AG09309 (cell line): ENCODE data around the gene CGREF1.

Source experiments
- DNase-seq: peaks from one replicate; pipeline ENCODE4 v3.0.0-alpha.2; 2010; ENCODE audit warnings: low read depth
- H3K4me3 ChIP-seq: 2 replicates; pipeline ENCODE4 v1.5.1; 2011; ENCODE audit warnings: mild to moderate bottlenecking, low read depth, low read length, moderate library complexity; ENCODE audit not compliant: control insufficient read depth
- CTCF ChIP-seq: IDR thresholded peaks from 2 replicates; pipeline ENCODE4 v1.5.1; 2011; ENCODE audit warnings: mild to moderate bottlenecking, low read depth, low read length, inconsistent platforms; ENCODE audit not compliant: insufficient read depth, control insufficient read depth; ENCODE audit errors: missing control alignments

CGREF1 gene

GRCh38 chr2:27086724-27087593, 32.0 kb downstream of the CGREF1 start, which contains the start of gene KHK:
TSS of gene KHK (plus strand) at chr2:27086772. CDS start at chr2:27087260, 488 bp downstream.
- no peak for DNase-seq
- no peak for TF ChIP-seq CTCF
- H3K4me3 ChIP-seq = peak within 1 kb of the TSS; percentile 53

GRCh38 chr2:27086090-27086723, 32.7 kb downstream of the CGREF1 start:
- TF ChIP-seq CTCF = peak; percentile 67
- peak overlapping the region; percentile 53 for H3K4me3 ChIP-seq
- DNase-seq = peak; percentile 44

- peak overlapping the region; percentile 53 for H3K4me3 ChIP-seq
- DNase-seq = no peak
- TF ChIP-seq CTCF = peak; percentile 55
Measured at GRCh38 chr2:27085673-27086089, 33.2 kb downstream of the CGREF1 start.

GRCh38 chr2:27085062-27085672, 33.8 kb downstream of the CGREF1 start:
- TF ChIP-seq CTCF = no peak
- DNase-seq = no peak
- H3K4me3 ChIP-seq = no peak overlapping the region

GRCh38 chr2:27084297-27085061, 34.4 kb downstream of the CGREF1 start:
- no peak for DNase-seq
- TF ChIP-seq CTCF = no peak
- H3K4me3 ChIP-seq = no peak overlapping the region
